ENCODE results near the gene KIF18B. TPM values are rescaled to one million over a fixed set of nuclear protein-coding genes. Genes with fewer than 3 reads are reported as not detected.

KIF18B gene
- total and polyA plus RNA-seq, 2 of the 8 experiments (the other 6 are each of a cell fraction or from before 2014, with no cell fraction given) = 39.0 to 59.4 TPM

- TF ChIP-seq CHD7 (IDR thresholded peaks at IDR 0.05; ENCODE audit: insufficient replicate concordance, low read length) = no peak
Measured at GRCh38 chr17:44942456-44942855, 5.1 kb downstream of the KIF18B start (continued).
